ENCODE results near the gene MBLAC1.

The MBLAC1 gene

DNA sequence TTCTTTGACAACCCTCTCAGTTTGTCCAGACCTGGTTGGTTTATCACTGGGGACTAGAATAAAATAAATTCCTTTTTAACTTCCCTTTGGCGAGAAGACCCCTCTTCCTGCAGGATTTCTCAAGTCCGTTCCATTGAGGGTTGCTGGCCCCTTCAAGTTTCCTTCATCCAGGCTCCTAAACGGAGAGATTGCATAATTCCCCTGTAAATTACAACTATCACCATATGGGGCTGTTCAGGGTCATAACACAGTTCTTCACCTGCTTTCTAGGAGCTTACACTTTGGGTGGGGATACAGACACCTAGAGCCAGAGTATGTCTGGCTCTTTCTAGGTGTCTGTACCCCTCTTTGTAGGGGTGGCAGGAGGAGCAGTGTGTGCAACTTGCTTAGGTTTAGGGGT lies 41.3 kb upstream of the MBLAC1 start:
- Histone ChIP-seq H3K4me1 (ENCODE audit: control extremely low read depth in 1 of 4, control insufficient read depth in 4 of 4, insufficient read depth in 4 of 4, low read length in 3 of 4) (peaks cover 3 to 36% (median 29%) of the 10 kb centered on the region in 4 experiments), H3K27me3 (replicated peaks in 2 of 5; ENCODE audit: control insufficient read depth in 4 of 5, insufficient read depth in 5 of 5, low read length in 4 of 5) (no peaks in the 10 kb centered on the region), H3K36me3 (ENCODE audit: control insufficient read depth in 4 of 4, insufficient read depth in 4 of 4, low read length in 3 of 4) (peaks cover 0 to 4% (median 2%) of the 10 kb centered on the region in 4 experiments), H3K27ac (ENCODE audit: insufficient read depth in 1 of 2, low read depth in 1 of 2, low read length in 2 of 2, poor library complexity in 1 of 2, severe bottlenecking in 2 of 2) (no peak overlapping the region), H3K9me3 (ENCODE audit: control extremely low read depth in 1 of 5, control insufficient read depth in 4 of 5, insufficient read depth in 2 of 5, low read depth in 1 of 5, low read length in 4 of 5) (no peaks in the 10 kb centered on the region), H3K4me3 (ENCODE audit: control insufficient read depth in 1 of 7, extremely low read depth in 1 of 7, insufficient read depth in 4 of 7, low read depth in 2 of 7, low read length in 6 of 7) (no peak overlapping the region)
- POLR2A ChIA-PET = no interaction called here
- no peak for DNase-seq
- CTCF ChIA-PET = interaction anchor here (1.2 to 2.2 kb wide), 3 partner anchors 8 to 46 kb away, joined by 4 to 9 read pairs (median 7); partner anchors contain the start of genes AP4M1 and MCM7
- WGBS (ENCODE audit: insufficient coverage) = 100% methylated on average over 1 of the region's 3 CpGs

- ChIA-PET CTCF (interaction anchor here (0.8 to 2.1 kb wide), 2 partner anchors 13 to 44 kb away, joined by 5 to 6 read pairs; no protein-coding TSS in a partner anchor), POLR2A (no interaction called here)
Observed at GRCh38 chr7:100087055-100087750, 39.6 kb upstream of the MBLAC1 start.

DNA sequence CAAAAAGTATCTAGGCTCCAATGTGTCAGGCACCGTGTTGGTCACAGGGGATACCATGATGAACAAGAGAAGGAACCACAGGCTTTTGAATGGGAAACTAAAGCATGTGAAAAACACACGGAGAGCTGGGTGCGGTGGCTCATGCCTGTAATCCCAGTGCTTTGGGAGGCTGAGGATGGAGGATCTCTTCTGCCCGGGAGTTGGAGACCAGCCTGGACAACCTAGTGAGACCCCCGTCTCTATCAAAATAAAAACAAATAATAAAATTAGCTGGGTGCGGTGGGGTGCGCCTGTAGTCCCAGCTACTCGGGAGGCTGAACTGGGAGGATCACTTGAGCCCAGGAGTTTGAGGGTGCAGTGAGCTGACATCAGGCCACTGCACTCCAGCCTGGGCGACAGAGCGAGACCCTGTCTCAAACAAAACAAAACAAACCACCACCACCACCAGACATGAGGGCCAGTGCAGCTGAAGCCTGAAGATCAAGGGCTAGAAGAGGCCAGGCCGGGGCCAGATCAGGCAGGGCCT lies 38.6 kb upstream of the MBLAC1 start:
- Histone ChIP-seq H3K27ac (ENCODE audit: insufficient read depth in 1 of 2, low read depth in 1 of 2, low read length in 2 of 2, poor library complexity in 1 of 2, severe bottlenecking in 2 of 2) (peak overlapping the region; percentile 77 to 89), H3K4me3 (ENCODE audit: control insufficient read depth in 1 of 7, extremely low read depth in 1 of 7, insufficient read depth in 4 of 7, low read depth in 2 of 7, low read length in 6 of 7) (peak overlapping the region in 6 of 7 experiments; percentile 84 to 90 (median 86)), H3K9me3 (ENCODE audit: control extremely low read depth in 1 of 5, control insufficient read depth in 4 of 5, insufficient read depth in 2 of 5, low read depth in 1 of 5, low read length in 4 of 5) (no peaks in the 10 kb centered on the region), H3K27me3 (replicated peaks in 2 of 5; ENCODE audit: control insufficient read depth in 4 of 5, insufficient read depth in 5 of 5, low read length in 4 of 5) (no peaks in the 10 kb centered on the region), H3K36me3 (ENCODE audit: control insufficient read depth in 4 of 4, insufficient read depth in 4 of 4, low read length in 3 of 4) (peaks cover 3 to 30% (median 24%) of the 10 kb centered on the region in 4 experiments), H3K4me1 (ENCODE audit: control extremely low read depth in 1 of 4, control insufficient read depth in 4 of 4, insufficient read depth in 4 of 4, low read length in 3 of 4) (peaks cover 0 to 20% (median 15%) of the 10 kb centered on the region in 4 experiments)
- POLR2A ChIA-PET = interaction anchor here (0.9 to 1.6 kb wide), 2 partner anchors 12 to 13 kb away, joined by 5 read pairs; partner anchors contain the start of gene AP4M1
- CTCF ChIA-PET = interaction anchor here (1.0 to 2.1 kb wide), 3 partner anchors 13 to 43 kb away, joined by 3 to 6 read pairs (median 6); partner anchors contain the start of genes AP4M1 and MCM7
- no peak for DNase-seq
- 90% methylated on average over 3 of the region's 11 CpGs for WGBS (ENCODE audit: insufficient coverage)

More at GRCh38 chr7:100087055-100087750, 39.6 kb upstream of the MBLAC1 start:
- no peak for DNase-seq
- Histone ChIP-seq H3K27ac (ENCODE audit: insufficient read depth in 1 of 2, low read depth in 1 of 2, low read length in 2 of 2, poor library complexity in 1 of 2, severe bottlenecking in 2 of 2) (no peak overlapping the region), H3K4me1 (ENCODE audit: control extremely low read depth in 1 of 4, control insufficient read depth in 4 of 4, insufficient read depth in 4 of 4, low read length in 3 of 4) (peaks cover 3 to 29% (median 22%) of the 10 kb centered on the region in 4 experiments), H3K27me3 (replicated peaks in 2 of 5; ENCODE audit: control insufficient read depth in 4 of 5, insufficient read depth in 5 of 5, low read length in 4 of 5) (no peaks in the 10 kb centered on the region), H3K4me3 (ENCODE audit: control insufficient read depth in 1 of 7, extremely low read depth in 1 of 7, insufficient read depth in 4 of 7, low read depth in 2 of 7, low read length in 6 of 7) (no peak overlapping the region), H3K9me3 (ENCODE audit: control extremely low read depth in 1 of 5, control insufficient read depth in 4 of 5, insufficient read depth in 2 of 5, low read depth in 1 of 5, low read length in 4 of 5) (no peaks in the 10 kb centered on the region), H3K36me3 (ENCODE audit: control insufficient read depth in 4 of 4, insufficient read depth in 4 of 4, low read length in 3 of 4) (peaks cover 3 to 20% (median 15%) of the 10 kb centered on the region in 4 experiments)
- 98% methylated on average over 8 of the region's 10 CpGs for WGBS (ENCODE audit: insufficient coverage)

GRCh38 chr7:100088621-100089457 lies 37.9 kb upstream of the MBLAC1 start, which contains the start of gene COPS6:
Gene COPS6 (plus strand): TSS chr7:100088969. CDS start chr7:100088991, 22 bp downstream.
- ChIA-PET POLR2A (interaction anchor here (0.9 to 1.6 kb wide), 2 partner anchors 12 to 13 kb away, joined by 5 read pairs; partner anchors contain the start of gene AP4M1), CTCF (interaction anchor here (1.0 to 2.1 kb wide), 3 partner anchors 12 to 42 kb away, joined by 3 to 6 read pairs (median 6); partner anchors contain the start of genes AP4M1 and MCM7)
- Histone ChIP-seq H3K27me3 (replicated peaks in 2 of 5; ENCODE audit: control insufficient read depth in 4 of 5, insufficient read depth in 5 of 5, low read length in 4 of 5) (no peaks in the 10 kb centered on the region), H3K4me3 (ENCODE audit: control insufficient read depth in 1 of 7, extremely low read depth in 1 of 7, insufficient read depth in 4 of 7, low read depth in 2 of 7, low read length in 6 of 7) (peak within 1 kb of the TSS; percentile 83 to 90 (median 85)), H3K4me1 (ENCODE audit: control extremely low read depth in 1 of 4, control insufficient read depth in 4 of 4, insufficient read depth in 4 of 4, low read length in 3 of 4) (peaks cover 0 to 20% (median 13%) of the 10 kb centered on the region in 4 experiments), H3K27ac (ENCODE audit: insufficient read depth in 1 of 2, low read depth in 1 of 2, low read length in 2 of 2, poor library complexity in 1 of 2, severe bottlenecking in 2 of 2) (peak within 1 kb of the TSS; percentile 77 to 89), H3K36me3 (ENCODE audit: control insufficient read depth in 4 of 4, insufficient read depth in 4 of 4, low read length in 3 of 4) (peaks cover 3 to 37% (median 31%) of the 10 kb centered on the region in 4 experiments), H3K9me3 (ENCODE audit: control extremely low read depth in 1 of 5, control insufficient read depth in 4 of 5, insufficient read depth in 2 of 5, low read depth in 1 of 5, low read length in 4 of 5) (no peaks in the 10 kb centered on the region)
- peak; percentile 72 to 80 (median 77) for DNase-seq
- WGBS (ENCODE audit: insufficient coverage) = 0% methylated on average over 61 of the region's 68 CpGs

DNA sequence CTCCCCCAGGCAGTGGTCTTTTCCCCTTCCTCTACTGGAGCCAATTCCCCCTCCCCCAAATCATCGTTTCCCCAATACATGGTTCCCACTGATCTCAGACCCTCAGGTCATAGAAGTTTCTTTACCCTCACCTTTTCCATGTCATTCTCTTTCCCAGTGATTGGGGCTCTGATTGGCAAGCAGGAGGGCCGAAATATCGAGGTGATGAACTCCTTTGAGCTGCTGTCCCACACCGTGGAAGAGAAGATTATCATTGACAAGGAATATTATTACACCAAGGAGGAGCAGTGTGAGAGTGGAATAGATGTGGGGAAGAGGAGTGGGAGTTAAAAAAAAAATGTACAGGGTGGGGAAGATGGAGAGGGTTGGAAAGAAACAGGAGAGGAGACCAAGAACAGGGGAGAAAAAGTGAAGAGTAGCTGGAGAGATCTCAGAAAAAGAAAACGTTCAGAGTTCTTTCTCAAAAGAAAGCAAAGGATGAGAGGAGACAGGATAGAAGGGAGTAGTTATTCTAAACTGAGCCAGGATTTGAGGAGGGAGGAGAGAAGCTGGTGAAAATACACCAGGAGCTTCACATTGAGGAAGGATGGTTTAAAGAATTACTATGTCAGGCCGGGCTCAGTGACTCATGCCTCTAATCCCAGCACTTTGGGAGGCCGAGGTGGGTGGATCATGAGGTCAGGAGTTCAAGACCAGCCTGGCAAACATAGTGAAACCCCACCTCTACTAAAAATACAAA lies 37.1 kb upstream of the MBLAC1 start:
- peaks cover 0 to 20% (median 13%) of the 10 kb centered on the region in 4 experiments for H3K4me1 ChIP-seq (ENCODE audit: control extremely low read depth in 1 of 4, control insufficient read depth in 4 of 4, insufficient read depth in 4 of 4, low read length in 3 of 4)
- peak overlapping the region; percentile 66 to 89 for H3K27ac ChIP-seq (ENCODE audit: insufficient read depth in 1 of 2, low read depth in 1 of 2, low read length in 2 of 2, poor library complexity in 1 of 2, severe bottlenecking in 2 of 2)
- WGBS (ENCODE audit: insufficient coverage) = 69% methylated on average over 3 of the region's 7 CpGs
- peaks cover 7 to 45% (median 38%) of the 10 kb centered on the region in 4 experiments for H3K36me3 ChIP-seq (ENCODE audit: control insufficient read depth in 4 of 4, insufficient read depth in 4 of 4, low read length in 3 of 4)
- H3K4me3 ChIP-seq (ENCODE audit: control insufficient read depth in 1 of 7, extremely low read depth in 1 of 7, insufficient read depth in 4 of 7, low read depth in 2 of 7, low read length in 6 of 7) = peak overlapping the region; percentile 83 to 90 (median 85)
- H3K9me3 ChIP-seq (ENCODE audit: control extremely low read depth in 1 of 5, control insufficient read depth in 4 of 5, insufficient read depth in 2 of 5, low read depth in 1 of 5, low read length in 4 of 5) = no peaks in the 10 kb centered on the region
- CTCF ChIA-PET = interaction anchor here (0.6 to 1.3 kb wide), 3 partner anchors 11 to 42 kb away, joined by 3 to 6 read pairs (median 4); partner anchors contain the start of genes AP4M1 and MCM7
- POLR2A ChIA-PET = interaction anchor here (0.7 to 1.6 kb wide), 3 partner anchors 11 to 549 kb away, joined by 3 to 5 read pairs (median 4); no protein-coding TSS in a partner anchor
- no peak for DNase-seq
- no peaks in the 10 kb centered on the region for H3K27me3 ChIP-seq (replicated peaks in 2 of 5; ENCODE audit: control insufficient read depth in 4 of 5, insufficient read depth in 5 of 5, low read length in 4 of 5)

All from common myeloid progenitor, CD34-positive (primary cell).